ENCODE results near the gene TCEA3.

The TCEA3 gene

GRCh38 chr1:23421343-23421742 lies 3.2 kb downstream of the TCEA3 start:
- DNase-seq (ENCODE audit: low read depth): no peak

DNA sequence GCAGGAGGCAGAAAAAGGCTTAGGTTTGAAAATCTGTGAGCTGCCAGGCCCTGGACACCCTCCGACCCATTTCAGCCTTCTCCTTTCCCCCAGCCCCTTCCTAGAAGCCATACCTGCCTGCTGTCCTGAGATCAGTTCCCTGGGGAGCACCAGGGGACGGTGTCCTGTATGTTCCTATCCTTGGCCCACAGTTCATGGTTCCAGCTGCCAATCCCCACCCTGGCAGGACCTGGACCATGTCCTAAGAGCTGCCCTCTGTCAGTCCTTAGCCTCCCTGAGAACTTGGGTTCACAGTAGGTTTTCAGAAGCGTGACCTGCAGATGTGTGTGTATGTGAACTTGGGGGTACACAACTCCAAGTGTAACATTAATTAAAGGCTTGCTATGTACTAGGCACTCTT lies 3.8 kb downstream of the TCEA3 start:
- DNase-seq (ENCODE audit: low read depth): no peak

GRCh38 chr1:23419180-23419579 lies 5.4 kb downstream of the TCEA3 start:
- no peak for DNase-seq (ENCODE audit: low read depth)

DNA sequence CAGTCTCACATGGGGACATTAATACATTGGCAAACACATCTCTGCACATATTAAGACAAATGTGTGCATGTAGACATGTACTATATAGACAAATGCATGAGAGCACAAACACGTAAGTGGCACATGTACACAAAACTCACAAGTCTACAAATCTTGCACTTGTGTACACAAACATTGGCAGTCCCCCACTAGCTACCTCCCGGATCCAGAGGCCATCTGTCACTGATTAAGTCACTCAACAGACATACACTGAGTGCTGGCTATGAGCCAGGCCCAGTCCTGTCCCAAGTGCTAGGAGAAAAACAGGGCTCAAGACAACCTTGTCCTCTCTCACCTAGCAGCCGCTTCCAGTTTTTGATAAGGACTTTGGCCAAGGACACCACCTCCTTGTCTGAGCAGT lies 7.0 kb downstream of the TCEA3 start:
- DNase-seq (ENCODE audit: low read depth): no peak

GRCh38 chr1:23416964-23417363 lies 7.6 kb downstream of the TCEA3 start:
- no peak for DNase-seq (ENCODE audit: low read depth)

DNA sequence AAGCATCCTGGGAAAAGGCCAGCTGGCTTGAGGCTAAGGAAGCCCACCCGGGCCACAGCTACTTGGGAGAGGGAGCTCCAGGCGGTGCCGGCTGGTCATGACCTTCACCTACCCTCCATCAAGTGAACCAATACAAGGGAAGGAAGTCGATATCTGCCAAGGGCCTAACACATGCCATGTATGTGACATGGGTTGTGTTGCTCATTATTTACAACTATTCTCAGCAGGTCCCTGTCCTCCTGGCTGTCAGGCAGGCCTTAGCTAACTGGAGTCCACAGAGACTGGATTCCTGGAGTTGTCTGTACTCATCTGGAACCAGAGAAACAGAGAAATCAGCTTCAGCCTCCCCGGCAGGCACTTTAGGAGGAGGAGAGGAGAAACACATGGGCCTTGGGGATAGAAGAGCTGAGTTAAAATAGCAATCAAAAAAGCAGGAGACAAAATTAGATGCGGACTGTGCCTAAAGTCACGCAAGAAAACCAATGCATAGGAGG lies 15.7 kb downstream of the TCEA3 start:
- DNase-seq (ENCODE audit: low read depth): no peak

GRCh38 chr1:23407016-23407630 lies 17.4 kb downstream of the TCEA3 start:
- DNase-seq (ENCODE audit: low read depth): no peak

DNA sequence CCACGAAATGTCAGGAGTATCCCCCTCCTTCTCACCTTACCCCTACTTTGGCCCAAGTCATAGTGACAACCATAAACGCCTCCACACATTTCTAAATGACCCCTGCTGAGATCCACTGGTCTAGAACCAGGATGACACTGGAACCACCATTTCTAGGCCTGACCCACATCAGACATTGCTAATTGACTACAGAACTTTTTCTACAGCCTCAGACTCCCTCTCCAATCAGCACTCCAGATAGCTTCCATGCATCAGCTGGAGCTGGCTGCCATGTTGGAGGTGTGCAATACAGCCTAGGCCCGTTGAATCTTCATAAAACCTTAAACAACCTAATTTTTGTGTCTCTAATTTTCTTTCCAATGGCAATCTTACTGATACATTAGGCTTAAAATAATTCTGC lies 18.6 kb downstream of the TCEA3 start:
- no peak for DNase-seq (ENCODE audit: low read depth)

DNA sequence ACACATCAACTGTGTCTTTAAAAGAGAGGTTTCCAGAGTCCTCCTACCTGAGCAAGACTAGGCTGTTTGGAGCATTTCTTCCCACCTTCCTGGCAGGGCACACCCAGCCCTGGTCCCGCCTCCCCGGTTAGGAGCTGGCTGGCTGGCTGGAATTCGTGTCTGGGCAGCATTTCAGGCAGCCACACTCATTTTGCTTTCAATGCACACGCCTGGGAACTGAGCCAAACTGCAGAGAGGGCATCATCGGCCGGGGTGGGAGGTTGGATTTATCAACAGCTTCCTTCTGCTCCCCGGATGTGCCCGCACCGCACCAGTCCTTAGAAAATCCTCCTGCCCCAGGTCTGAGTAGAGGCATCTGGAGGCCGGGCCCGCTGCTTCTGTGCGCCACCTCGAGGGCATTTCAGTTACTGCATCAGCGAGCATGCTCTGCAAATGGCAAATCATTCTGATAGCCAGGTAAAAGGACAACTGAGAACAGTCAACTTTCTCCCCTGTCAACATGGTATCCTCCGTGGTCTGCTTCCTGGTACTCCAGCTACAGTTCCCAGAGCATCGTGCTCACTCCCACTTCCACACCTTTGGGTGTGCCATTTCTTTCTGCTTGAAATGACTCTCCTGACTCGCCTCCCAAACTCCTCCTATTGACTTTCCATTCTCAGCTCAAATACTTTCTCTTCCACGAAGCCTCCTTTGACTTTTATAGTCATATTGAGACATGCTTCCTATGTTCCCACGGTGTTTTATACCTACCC lies 20.6 kb downstream of the TCEA3 start:
- DNase-seq (ENCODE audit: low read depth): peak; percentile 78

GRCh38 chr1:23403355-23403734 lies 21.2 kb downstream of the TCEA3 start:
- DNase-seq (ENCODE audit: low read depth): no peak

DNA sequence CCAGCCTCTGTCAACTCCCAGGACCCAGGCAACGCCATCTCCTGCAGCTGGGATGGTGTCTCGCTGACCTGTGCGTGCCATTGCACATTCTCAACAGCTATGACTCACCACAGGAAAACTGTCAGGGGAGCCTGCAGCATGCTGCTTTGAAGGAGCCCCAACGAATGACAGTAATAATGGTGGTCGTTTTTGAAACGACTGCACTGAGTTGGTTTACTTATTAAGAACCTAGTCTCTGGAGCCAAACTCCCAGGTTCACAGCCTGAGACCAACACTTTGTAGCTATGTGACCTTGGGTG lies 21.6 kb downstream of the TCEA3 start:
- no peak for DNase-seq (ENCODE audit: low read depth)

GRCh38 chr1:23402286-23403037 lies 22.1 kb downstream of the TCEA3 start:
- no peak for DNase-seq (ENCODE audit: low read depth)

DNA sequence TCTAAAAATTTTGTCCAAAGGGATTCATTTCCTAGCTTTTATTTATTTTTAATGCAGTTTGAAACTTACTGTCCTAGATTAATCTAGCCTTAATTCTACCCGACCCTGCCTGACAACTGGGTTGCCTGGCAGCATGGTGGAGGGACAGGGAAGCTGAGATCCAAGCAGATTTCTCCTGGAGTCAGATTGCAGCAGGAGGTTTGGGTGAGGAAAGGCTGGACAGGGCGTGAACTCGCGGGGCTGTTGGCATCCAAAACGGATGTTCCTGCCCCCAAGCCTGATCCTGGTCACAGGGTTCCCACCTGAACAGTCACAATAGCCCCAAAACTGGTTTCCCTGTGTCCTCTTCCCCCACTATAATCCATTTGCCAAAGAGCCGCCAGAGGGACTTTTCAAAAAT lies 23.2 kb downstream of the TCEA3 start:
- DNase-seq (ENCODE audit: low read depth): no peak

GRCh38 chr1:23400324-23401114 lies 24.0 kb downstream of the TCEA3 start:
- no peak for DNase-seq (ENCODE audit: low read depth)

- DNase-seq (ENCODE audit: low read depth): no peak
These were observed 25.3 kb downstream of the TCEA3 start for GRCh38 chr1:23399229-23399628.

- no peak for DNase-seq (ENCODE audit: low read depth)
These were observed 26.6 kb downstream of the TCEA3 start for GRCh38 chr1:23397908-23398307.

GRCh38 chr1:23396380-23396779 lies 28.2 kb downstream of the TCEA3 start:
- no peak for DNase-seq (ENCODE audit: low read depth)

DNA sequence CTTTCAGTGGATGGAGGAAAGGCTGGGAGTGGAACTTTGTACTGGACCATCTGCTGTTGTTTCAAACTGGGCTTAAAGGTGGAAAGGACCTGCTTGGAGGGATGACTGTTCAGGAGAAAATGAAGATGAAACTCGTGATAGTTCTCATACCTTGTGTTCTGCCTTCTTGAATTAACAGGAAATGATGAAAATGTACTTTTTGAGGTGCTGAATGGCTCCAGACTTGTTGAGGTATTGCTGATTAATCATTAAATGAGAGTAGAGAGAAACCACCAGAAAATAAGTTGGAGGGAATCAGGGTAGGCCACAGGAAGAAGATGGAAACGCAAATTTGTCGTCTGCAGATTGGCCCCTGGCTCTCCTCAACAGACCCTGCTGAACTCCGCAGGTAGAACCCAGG lies 28.7 kb downstream of the TCEA3 start:
- DNase-seq (ENCODE audit: low read depth): no peak

DNA sequence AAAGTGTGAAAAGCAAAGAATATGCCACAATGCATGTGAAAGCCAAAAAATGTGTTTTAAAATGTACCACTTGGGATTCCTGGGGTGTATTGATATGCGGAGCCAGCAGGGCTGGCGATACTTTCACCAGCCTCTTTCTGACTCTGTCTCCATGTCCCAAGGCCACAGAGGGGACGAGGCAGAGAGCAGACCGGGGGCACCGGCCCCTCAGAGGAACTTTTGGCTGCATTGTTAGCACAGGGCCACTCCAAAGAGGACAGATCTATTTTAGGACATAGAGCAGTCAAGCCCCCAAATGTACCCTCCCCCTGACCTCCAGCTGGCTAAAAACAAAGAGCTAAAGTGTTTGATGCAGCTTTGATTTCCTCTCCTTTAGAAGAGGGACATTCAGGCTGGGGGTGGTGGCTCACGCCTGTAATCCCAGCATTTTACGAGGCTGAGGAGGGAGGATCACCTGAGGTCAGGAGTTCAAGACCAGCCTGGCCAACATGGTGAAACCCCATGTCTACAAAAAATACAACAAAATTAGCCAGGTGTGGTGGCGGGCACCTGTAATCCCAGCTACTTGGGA lies 29.3 kb downstream of the TCEA3 start:
- DNase-seq (ENCODE audit: low read depth): no peak

- peak; percentile 81 for DNase-seq (ENCODE audit: low read depth)
These were observed 29.9 kb downstream of the TCEA3 start for GRCh38 chr1:23394684-23395083.

GRCh38 chr1:23394181-23394580 lies 30.4 kb downstream of the TCEA3 start:
- DNase-seq (ENCODE audit: low read depth): no peak

GRCh38 chr1:23393706-23394105 lies 30.8 kb downstream of the TCEA3 start:
- DNase-seq (ENCODE audit: low read depth): no peak
